ENCODE results near the gene WDR37. TPM values are rescaled to one million over a fixed set of nuclear protein-coding genes. Genes with fewer than 3 reads are reported as not detected.
"Not testable (repeated sequence)": the region's sequence is repeated elsewhere in the genome, so short reads cannot be mapped to it uniquely, and the experiment has no call there.

Gene WDR37
- total RNA-seq = 8.5 TPM

GRCh38 chr10:1056326-1057105 is at the start of gene WDR37:
Gene WDR37 (plus strand): TSS chr10:1056385. CDS start chr10:1072156, 15,771 bp downstream.
- DNase-seq (ENCODE audit: low spot score) (peak; percentile 90), ATAC-seq (peak; percentile 96)

- ATAC-seq (no peak), DNase-seq (ENCODE audit: low spot score) (no peak)
Observed at GRCh38 chr10:1006573-1006972, 49.6 kb upstream of the WDR37 start.

- DNase-seq (ENCODE audit: low spot score) = peak; percentile 18
- no peak for ATAC-seq
Observed at GRCh38 chr10:1007583-1007982, 48.6 kb upstream of the WDR37 start.

GRCh38 chr10:1009071-1009494 is 47.1 kb upstream of the WDR37 start:
- ATAC-seq (no peak), DNase-seq (ENCODE audit: low spot score) (peak; percentile 37)

- not testable (repeated sequence) for ATAC-seq; DNase-seq (ENCODE audit: low spot score)
Observed at GRCh38 chr10:1009947-1010346, 46.2 kb upstream of the WDR37 start.

- ATAC-seq = no peak
Observed at GRCh38 chr10:1010703-1011102, 45.5 kb upstream of the WDR37 start.

GRCh38 chr10:1011696-1012095 is 44.5 kb upstream of the WDR37 start:
- ATAC-seq = no peak

More at GRCh38 chr10:1010703-1011102, 45.5 kb upstream of the WDR37 start:
- DNase-seq (ENCODE audit: low spot score) = peak; percentile 21

GRCh38 chr10:1015688-1016087 is 40.5 kb upstream of the WDR37 start:
- ATAC-seq = no peak
- DNase-seq (ENCODE audit: low spot score) = no peak

More at GRCh38 chr10:1011696-1012095, 44.5 kb upstream of the WDR37 start:
- DNase-seq (ENCODE audit: low spot score) = peak; percentile 38

- DNase-seq (ENCODE audit: low spot score) (peak; percentile 27), ATAC-seq (no peak)
Observed at GRCh38 chr10:1019362-1019761, 36.8 kb upstream of the WDR37 start.

GRCh38 chr10:1020460-1020859 is 35.7 kb upstream of the WDR37 start:
- DNase-seq (ENCODE audit: low spot score) = peak; percentile 43
- peak; percentile 87 for ATAC-seq

- ATAC-seq (no peak), DNase-seq (ENCODE audit: low spot score) (peak; percentile 40)
Observed at GRCh38 chr10:1020958-1021357, 35.2 kb upstream of the WDR37 start.

- ATAC-seq = no peak
Observed at GRCh38 chr10:1022413-1022812, 33.8 kb upstream of the WDR37 start.

GRCh38 chr10:1024103-1024502 is 32.1 kb upstream of the WDR37 start:
- DNase-seq (ENCODE audit: low spot score) (peak; percentile 32), ATAC-seq (no peak)

More at GRCh38 chr10:1022413-1022812, 33.8 kb upstream of the WDR37 start:
- peak; percentile 37 for DNase-seq (ENCODE audit: low spot score)

GRCh38 chr10:1025683-1026082 is 30.5 kb upstream of the WDR37 start, which contains the start of gene IDI2:
Gene IDI2 (minus strand): TSS chr10:1025859. CDS start chr10:1024723, 1,136 bp downstream.
- ATAC-seq (no peak), DNase-seq (ENCODE audit: low spot score) (no peak)

GRCh38 chr10:1026578-1026977 is 29.6 kb upstream of the WDR37 start:
- DNase-seq (ENCODE audit: low spot score) = no peak
- no peak for ATAC-seq

- DNase-seq (ENCODE audit: low spot score) (no peak), ATAC-seq (no peak)
Observed at GRCh38 chr10:1029838-1030237, 26.3 kb upstream of the WDR37 start.

- ATAC-seq (no peak), DNase-seq (ENCODE audit: low spot score) (no peak)
Observed at GRCh38 chr10:1033601-1034000, 22.6 kb upstream of the WDR37 start.

- ATAC-seq (no peak), DNase-seq (ENCODE audit: low spot score) (no peak)
Observed at GRCh38 chr10:1034758-1035157, 21.4 kb upstream of the WDR37 start.

GRCh38 chr10:1035201-1035600 is 21.0 kb upstream of the WDR37 start:
- DNase-seq (ENCODE audit: low spot score) (no peak), ATAC-seq (no peak)

GRCh38 chr10:1036341-1036791 is 19.8 kb upstream of the WDR37 start:
- DNase-seq (ENCODE audit: low spot score) = no peak
- ATAC-seq = no peak

- ATAC-seq (no peak), DNase-seq (ENCODE audit: low spot score) (no peak)
Observed at GRCh38 chr10:1037098-1037497, 19.1 kb upstream of the WDR37 start.

- not testable (repeated sequence) for DNase-seq (ENCODE audit: low spot score); ATAC-seq
Observed at GRCh38 chr10:1038769-1039168, 17.4 kb upstream of the WDR37 start.

Measured in left lobe of liver (tissue), 2 donors.